ENCODE data around the gene TMEM204. TPM values are rescaled to one million over a fixed set of nuclear protein-coding genes. Genes with fewer than 3 reads are reported as not detected.
A peak's percentile ranks its signal among the peaks of the same experiment; 100 is the strongest.

Gene TMEM204
- polyA plus RNA-seq, 2 of the 4 experiments (the other 2 are of a cell fraction) = not detected

DNA sequence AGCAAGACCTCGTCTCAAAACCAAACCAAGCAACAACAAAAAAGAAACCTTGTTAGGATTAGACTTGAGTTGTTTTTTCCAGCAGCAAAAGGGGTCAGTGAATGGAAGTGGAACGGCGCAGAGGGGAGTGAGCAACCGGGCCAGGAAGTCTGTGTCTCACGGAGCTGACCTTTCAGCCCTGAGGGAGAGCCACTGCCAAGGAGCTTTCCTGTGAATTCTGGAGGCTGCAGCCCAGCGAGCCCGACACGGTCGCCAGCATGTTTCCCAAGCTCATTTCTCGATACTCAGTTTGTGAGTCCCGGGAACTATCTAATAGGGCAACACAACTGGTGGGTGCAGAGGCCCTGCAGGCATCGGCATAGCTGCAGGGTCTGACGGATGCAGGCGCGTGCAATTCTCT lies 20.7 kb upstream of the TMEM204 start:
- ChIA-PET CTCF (interaction anchor here (1.0 to 1.1 kb wide), 2 partner anchors 12 to 211 kb away, joined by 3 read pairs; no protein-coding TSS in a partner anchor), POLR2A (no interaction called here)
- WGBS (ENCODE audit: missing lambda C conversion rate) = 97% methylated on average over 15 of the region's 15 CpGs
- Histone ChIP-seq H3K4me3 (no peak overlapping the region), H3K27ac (no peak overlapping the region), H3K4me2 (no peak overlapping the region), H3K9me3 (peaks cover 8% of the 10 kb centered on the region), H3K4me1 (no peaks in the 10 kb centered on the region)
- no peak for FAIRE-seq
- TF ChIP-seq ZNF302 (CRISPR knock-in tag; IDR thresholded peaks at IDR 0.05) (no peak), USF2 (IDR thresholded peaks at IDR 0.05) (no peak), HES2 (IDR thresholded peaks at IDR 0.05) (no peak), E2F6 (IDR thresholded peaks at IDR 0.05; ENCODE audit: borderline replicate concordance, low read depth) (no peak), SREBF2 (IDR thresholded peaks at IDR 0.05) (no peak)
- no peak for DNase-seq (ENCODE audit: low read depth in 1 of 2, low spot score in 1 of 2)
- ATAC-seq = no peak

DNA sequence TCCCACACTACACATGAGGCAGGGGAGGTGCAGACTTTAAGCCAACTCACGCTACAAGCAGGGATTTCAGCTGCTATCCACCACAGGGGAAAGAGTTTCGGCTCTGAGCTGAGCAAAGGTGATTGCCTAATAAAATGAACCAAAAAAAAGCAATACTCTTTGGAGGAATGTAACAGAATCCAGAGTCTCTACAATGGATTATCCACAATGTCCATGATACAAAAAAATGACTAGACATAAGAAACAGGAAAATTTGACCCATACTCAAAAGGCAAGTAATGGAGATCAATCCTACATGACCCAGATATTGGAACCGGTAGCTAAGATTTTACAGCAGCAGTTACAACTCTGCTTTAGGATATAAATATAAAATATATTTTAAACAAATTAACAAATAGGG lies 19.0 kb upstream of the TMEM204 start:
- Histone ChIP-seq H3K4me2 (no peak overlapping the region), H3K4me3 (no peak overlapping the region), H3K27ac (no peak overlapping the region), H3K9me3 (peaks cover 8% of the 10 kb centered on the region), H3K4me1 (no peaks in the 10 kb centered on the region)
- WGBS (ENCODE audit: missing lambda C conversion rate) = 90% methylated on average over 3 of the region's 3 CpGs
- FAIRE-seq (no peak), DNase-seq (ENCODE audit: low read depth in 1 of 2, low spot score in 1 of 2) (no peak), ATAC-seq (no peak)
- POLR2A ChIA-PET = no interaction called here
- no peak for TF ChIP-seq BHLHE40 (IDR thresholded peaks at IDR 0.05; ENCODE audit: low read depth, low read length)
- TF ChIP-seq EHMT2 (IDR thresholded peaks at IDR 0.05; ENCODE audit: low read depth) = no peak
- no peak for TF ChIP-seq HES2 (IDR thresholded peaks at IDR 0.05)
- CTCF ChIA-PET = no interaction called here

- DNase-seq (ENCODE audit: low read depth in 1 of 2, low spot score in 1 of 2) (no peak), FAIRE-seq (no peak), ATAC-seq (peak; percentile 40 to 62)
- Histone ChIP-seq H3K4me2 (no peak overlapping the region), H3K4me3 (no peak overlapping the region), H3K9me3 (peaks cover 8% of the 10 kb centered on the region), H3K27ac (no peak overlapping the region), H3K4me1 (no peaks in the 10 kb centered on the region)
- ChIA-PET CTCF (interaction anchor here (0.6 to 1.6 kb wide), 4 partner anchors 10 to 183 kb away, joined by 3 to 5 read pairs (median 4); partner anchors contain the start of gene TELO2), POLR2A (no interaction called here)
- 90% methylated on average over 12 of the region's 16 CpGs for WGBS (ENCODE audit: missing lambda C conversion rate)
- TF ChIP-seq SREBF2 (IDR thresholded peaks at IDR 0.05) (no peak), HEYL (CRISPR knock-in tag; IDR thresholded peaks at IDR 0.05) (no peak), FOSB (CRISPR knock-in tag; IDR thresholded peaks at IDR 0.05) (no peak), HES2 (IDR thresholded peaks at IDR 0.05) (no peak), POLR2A (IDR thresholded peaks at IDR 0.05; ENCODE audit: low read length) (no peak), MAFK (IDR thresholded peaks at IDR 0.05; ENCODE audit: partially characterized antibody) (no peak)
These were observed 14.8 kb upstream of the TMEM204 start for GRCh38 chr16:1518626-1519135.

DNA sequence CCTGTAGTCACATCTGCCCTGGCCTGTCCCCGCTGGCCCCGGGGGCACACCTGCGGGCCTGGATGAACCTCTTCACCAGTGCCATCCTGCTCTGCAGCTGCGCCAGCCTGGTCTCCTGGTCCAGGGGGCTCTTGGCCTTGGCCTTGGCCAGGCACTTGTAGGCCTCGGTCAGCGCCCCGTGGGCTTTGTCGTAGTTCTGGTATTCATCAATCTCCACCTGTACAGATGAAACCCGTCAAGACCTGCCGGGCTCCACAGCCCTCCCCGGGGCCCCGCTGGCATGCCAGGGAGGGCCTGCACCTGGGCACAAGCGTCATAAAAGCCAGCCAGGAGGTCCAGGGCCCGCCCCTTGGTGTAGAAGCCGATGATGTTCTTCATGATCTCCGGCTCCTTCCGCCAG lies 13.6 kb upstream of the TMEM204 start:
- Histone ChIP-seq H3K9me3 (no peaks in the 10 kb centered on the region), H3K4me2 (no peak overlapping the region), H3K4me3 (no peak overlapping the region), H3K27ac (no peak overlapping the region), H3K4me1 (no peaks in the 10 kb centered on the region)
- WGBS (ENCODE audit: missing lambda C conversion rate) = 92% methylated on average over 12 of the region's 17 CpGs
- TF ChIP-seq HDAC2 (IDR thresholded peaks at IDR 0.05) (no peak), HEYL (CRISPR knock-in tag; IDR thresholded peaks at IDR 0.05) (no peak), GATA3 (IDR thresholded peaks at IDR 0.05; ENCODE audit: borderline replicate concordance) (no peak), ZC3H11A (IDR thresholded peaks at IDR 0.05) (no peak), POLR2A (IDR thresholded peaks at IDR 0.05; ENCODE audit: low read length) (no peak), MAZ (IDR thresholded peaks at IDR 0.05; ENCODE audit: borderline replicate concordance, low read depth, low read length) (no peak), CEBPB (IDR thresholded peaks at IDR 0.05) (no peak), RFX5 (IDR thresholded peaks at IDR 0.05) (no peak), JUN (IDR thresholded peaks at IDR 0.05) (no peak), BCL3 (IDR thresholded peaks at IDR 0.05) (no peak), PHF8 (IDR thresholded peaks at IDR 0.05; ENCODE audit: borderline replicate concordance, low read depth) (no peak), KDM5A (IDR thresholded peaks at IDR 0.05) (no peak), EP300 (IDR thresholded peaks at IDR 0.05) (no peak), FOSB (CRISPR knock-in tag; IDR thresholded peaks at IDR 0.05) (no peak), HES2 (IDR thresholded peaks at IDR 0.05) (no peak), HOXA7 (CRISPR knock-in tag; IDR thresholded peaks at IDR 0.05) (no peak), FOSL2 (IDR thresholded peaks at IDR 0.05) (no peak), FOSL2 (CRISPR knock-in tag; IDR thresholded peaks at IDR 0.05) (no peak), HOXB5 (CRISPR knock-in tag; IDR thresholded peaks at IDR 0.05) (no peak), POLR2AphosphoS2 (conservative IDR thresholded peaks at IDR 0.05; ENCODE audit: low read length) (no peak), RAD21 (conservative IDR thresholded peaks at IDR 0.05 in 1 of 2, IDR thresholded peaks at IDR 0.05 in 1 of 2) (no peak)
- DNase-seq (ENCODE audit: low read depth in 1 of 2, low spot score in 1 of 2) (no peak), FAIRE-seq (no peak), ATAC-seq (no peak)
- CTCF ChIA-PET = interaction anchor here (1.1 kb wide), 1 partner anchor 11 kb away, joined by 4 read pairs; no protein-coding TSS in a partner anchor
- POLR2A ChIA-PET = interaction anchor here (0.8 kb wide), 1 partner anchor 60 kb away, joined by 3 read pairs; no protein-coding TSS in a partner anchor
